Adipocyte (in vitro differentiated cells): Measurements from ENCODE around the gene ANP32D.
A peak's percentile ranks its signal among the peaks of the same experiment; 100 is the strongest.
"Not testable (repeated sequence)": the region's sequence is repeated elsewhere in the genome, so short reads cannot be mapped to it uniquely, and the experiment has no call there.

ENCODE experiments used
- DNase-seq: peaks from one replicate; pipeline ENCODE4 v3.0.0-alpha.2; 2015; ENCODE audit warnings: low read depth
- H3K27me3 ChIP-seq: replicated peaks from 2 replicates; pipeline ENCODE4 v1.7.0; 2013; ENCODE audit warnings: mild to moderate bottlenecking, low read length, moderate library complexity; ENCODE audit not compliant: control insufficient read depth, insufficient read depth
- H3K36me3 ChIP-seq: 2 replicates; pipeline ENCODE4 v1.7.0; 2013; ENCODE audit warnings: low read length, mild to moderate bottlenecking, moderate library complexity; ENCODE audit not compliant: control insufficient read depth, insufficient read depth, severe bottlenecking
- H3K4me1 ChIP-seq: 2 replicates; pipeline ENCODE4 v1.7.0; 2013; ENCODE audit warnings: mild to moderate bottlenecking, low read length, moderate library complexity; ENCODE audit not compliant: control insufficient read depth, insufficient read depth
- H3K4me3 ChIP-seq: 2 replicates; pipeline ENCODE4 v1.7.0; 2013; ENCODE audit warnings: mild to moderate bottlenecking, low read length, moderate library complexity
- H3K9ac ChIP-seq: 2 replicates; pipeline ENCODE4 v1.7.0; 2013; ENCODE audit warnings: mild to moderate bottlenecking, low read length, moderate library complexity
- H3K9me3 ChIP-seq: 2 replicates; pipeline ENCODE4 v1.7.0; 2013; ENCODE audit warnings: mild to moderate bottlenecking, low read length, moderate library complexity; ENCODE audit not compliant: control insufficient read depth

Gene ANP32D

GRCh38 chr12:48472259-48472658 lies at the start of gene ANP32D:
Gene ANP32D (plus strand): TSS chr12:48472559. CDS start chr12:48472665, 106 bp downstream.
- no peaks in the 10 kb centered on the region for H3K4me1 ChIP-seq
- H3K9me3 ChIP-seq: peaks cover 28% of the 10 kb centered on the region
- DNase-seq: no peak
- H3K4me3 ChIP-seq: no peak within 1 kb of the TSS
- no peaks in the 10 kb centered on the region for H3K27me3 ChIP-seq
- H3K36me3 ChIP-seq: no peaks in the 10 kb centered on the region
- no peak within 1 kb of the TSS for H3K9ac ChIP-seq

GRCh38 chr12:48423171-48423570 lies 49.2 kb upstream of the ANP32D start:
- Histone ChIP-seq H3K9ac (no peak overlapping the region), H3K4me3 (no peak overlapping the region), H3K4me1 (no peaks in the 10 kb centered on the region), H3K36me3 (no peaks in the 10 kb centered on the region), H3K27me3 (peaks cover under 1% of the 10 kb centered on the region), H3K9me3 (no peaks in the 10 kb centered on the region)
- no peak for DNase-seq

GRCh38 chr12:48424644-48425043 lies 47.7 kb upstream of the ANP32D start:
- H3K27me3 ChIP-seq: no peaks in the 10 kb centered on the region
- no peaks in the 10 kb centered on the region for H3K4me1 ChIP-seq
- H3K9me3 ChIP-seq: no peaks in the 10 kb centered on the region
- H3K4me3 ChIP-seq: no peak overlapping the region
- no peak overlapping the region for H3K9ac ChIP-seq
- no peak for DNase-seq
- H3K36me3 ChIP-seq: no peaks in the 10 kb centered on the region

- H3K27me3 ChIP-seq, H3K9me3 ChIP-seq, DNase-seq, H3K9ac ChIP-seq, H3K36me3 ChIP-seq, H3K4me3 ChIP-seq, H3K4me1 ChIP-seq: not testable (repeated sequence)
Observed at GRCh38 chr12:48434016-48434415, 38.3 kb upstream of the ANP32D start.

- H3K4me1 ChIP-seq: no peaks in the 10 kb centered on the region
- no peaks in the 10 kb centered on the region for H3K9me3 ChIP-seq
- H3K9ac ChIP-seq: no peak overlapping the region
- H3K4me3 ChIP-seq: no peak overlapping the region
- no peaks in the 10 kb centered on the region for H3K27me3 ChIP-seq
- no peaks in the 10 kb centered on the region for H3K36me3 ChIP-seq
- DNase-seq: no peak
Observed at GRCh38 chr12:48441069-48441468, 31.3 kb upstream of the ANP32D start.

DNA sequence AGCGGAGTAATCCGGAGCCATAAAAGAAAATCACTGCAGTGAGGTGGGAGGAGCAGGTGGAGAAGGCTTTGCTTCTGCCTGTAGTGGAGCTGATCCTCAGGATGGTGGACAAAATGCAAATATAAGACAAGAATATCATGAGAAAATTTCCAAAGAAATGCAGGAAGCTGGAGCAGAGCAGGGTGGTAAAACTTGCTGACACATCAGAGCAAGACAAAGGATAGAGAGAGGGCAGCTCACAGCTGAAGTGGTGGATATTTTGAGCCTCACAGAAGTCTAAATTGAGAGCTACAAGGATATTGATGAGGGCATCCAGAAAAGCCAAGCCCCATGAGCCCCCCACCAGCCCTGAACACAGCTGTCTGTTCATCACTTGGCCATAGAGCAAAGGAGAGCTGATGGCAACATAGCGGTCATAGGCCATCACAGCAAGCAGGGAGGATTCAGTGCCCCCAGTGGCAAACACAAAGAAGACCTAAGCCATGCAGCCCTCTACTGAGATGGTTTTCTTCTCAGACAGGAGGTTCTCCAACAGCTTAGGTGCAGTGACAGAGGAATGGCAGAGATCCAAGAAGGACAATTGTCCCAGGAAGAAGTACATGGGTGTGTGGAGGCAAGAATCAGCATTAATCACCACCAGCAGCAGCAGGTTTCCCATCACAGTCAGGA lies 30.0 kb upstream of the ANP32D start:
- H3K4me1 ChIP-seq: peaks cover 4% of the 10 kb centered on the region
- DNase-seq: no peak

GRCh38 chr12:48445538-48445937 lies 26.8 kb upstream of the ANP32D start:
- Histone ChIP-seq H3K4me3 (no peak overlapping the region), H3K4me1 (peaks cover 4% of the 10 kb centered on the region), H3K27me3 (no peaks in the 10 kb centered on the region), H3K9ac (no peak overlapping the region), H3K9me3 (peaks cover 9% of the 10 kb centered on the region), H3K36me3 (no peaks in the 10 kb centered on the region)
- no peak for DNase-seq

More for the DNA sequence above, 30.0 kb upstream of the ANP32D start:
- Histone ChIP-seq H3K27me3 (no peaks in the 10 kb centered on the region), H3K9me3 (no peaks in the 10 kb centered on the region), H3K9ac (no peak overlapping the region), H3K36me3 (no peaks in the 10 kb centered on the region), H3K4me3 (no peak overlapping the region)

DNA sequence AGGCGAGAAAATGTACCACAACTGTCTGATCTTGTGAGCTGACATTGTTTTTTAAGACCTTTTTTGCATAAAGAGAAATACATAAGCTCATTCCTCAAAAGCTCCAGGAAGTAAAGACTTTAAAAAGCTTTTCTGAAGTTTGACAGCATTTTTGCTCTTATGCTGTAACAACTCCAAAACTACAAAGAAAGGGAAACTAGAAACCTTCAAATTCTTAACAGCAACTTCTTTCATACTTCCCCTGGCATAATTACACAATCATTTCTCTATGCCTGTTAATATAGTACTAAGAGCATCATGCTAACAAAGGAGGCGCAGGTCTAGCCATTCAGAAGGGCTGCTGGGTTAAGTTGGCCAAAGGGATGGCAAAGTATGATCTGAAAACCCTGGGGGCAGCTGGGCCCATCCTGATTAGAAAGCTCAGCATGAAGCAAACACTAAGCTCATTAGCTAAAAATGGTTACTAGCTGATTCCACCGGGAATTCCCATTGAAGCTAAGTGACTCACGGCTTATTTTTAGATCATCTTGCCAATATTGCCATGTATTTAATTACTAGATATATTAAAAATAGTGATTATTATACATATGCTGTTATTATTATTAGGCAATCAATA lies 26.1 kb upstream of the ANP32D start:
- Histone ChIP-seq H3K4me3 (no peak overlapping the region), H3K9ac (no peak overlapping the region), H3K4me1 (peaks cover 4% of the 10 kb centered on the region), H3K27me3 (no peaks in the 10 kb centered on the region), H3K36me3 (no peaks in the 10 kb centered on the region), H3K9me3 (peaks cover 9% of the 10 kb centered on the region)
- DNase-seq: no peak

DNA sequence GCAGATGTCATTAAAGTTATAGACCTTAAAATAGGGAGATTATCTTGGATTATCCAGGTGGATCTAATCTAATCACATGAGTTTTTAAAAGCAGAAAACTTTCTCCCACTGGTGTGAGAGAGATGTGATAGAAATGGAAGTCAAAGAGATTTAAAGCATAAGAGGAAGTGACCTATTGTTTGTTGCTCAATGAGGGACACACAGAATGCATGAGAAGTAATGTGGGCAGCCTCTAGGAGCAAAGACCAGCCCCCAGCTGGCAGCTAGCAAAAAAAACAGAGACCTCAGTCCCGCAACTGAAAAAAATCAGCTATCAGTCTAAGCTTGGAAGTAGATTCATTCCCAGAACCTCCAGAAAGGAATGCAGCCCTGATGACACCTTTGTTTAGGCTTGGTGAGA lies 24.6 kb upstream of the ANP32D start:
- Histone ChIP-seq H3K36me3 (no peaks in the 10 kb centered on the region), H3K27me3 (no peaks in the 10 kb centered on the region), H3K4me3 (no peak overlapping the region), H3K9ac (no peak overlapping the region), H3K9me3 (peaks cover 9% of the 10 kb centered on the region), H3K4me1 (peaks cover 4% of the 10 kb centered on the region)
- no peak for DNase-seq

- H3K9me3 ChIP-seq: peaks cover 9% of the 10 kb centered on the region
- no peak for DNase-seq
- H3K27me3 ChIP-seq: no peaks in the 10 kb centered on the region
- H3K9ac ChIP-seq: no peak overlapping the region
- no peak overlapping the region for H3K4me3 ChIP-seq
- H3K4me1 ChIP-seq: peaks cover 2% of the 10 kb centered on the region
- no peaks in the 10 kb centered on the region for H3K36me3 ChIP-seq
Observed at GRCh38 chr12:48451372-48451771, 21.0 kb upstream of the ANP32D start.

GRCh38 chr12:48452961-48453360 lies 19.4 kb upstream of the ANP32D start:
- DNase-seq, H3K4me3 ChIP-seq, H3K4me1 ChIP-seq, H3K9me3 ChIP-seq, H3K27me3 ChIP-seq, H3K9ac ChIP-seq, H3K36me3 ChIP-seq: not testable (repeated sequence)

GRCh38 chr12:48454667-48455066 lies 17.7 kb upstream of the ANP32D start:
- H3K4me3 ChIP-seq: no peak overlapping the region
- H3K27me3 ChIP-seq: no peaks in the 10 kb centered on the region
- peaks cover 8% of the 10 kb centered on the region for H3K9me3 ChIP-seq
- no peaks in the 10 kb centered on the region for H3K36me3 ChIP-seq
- no peak overlapping the region for H3K9ac ChIP-seq
- peak; percentile 22 for DNase-seq
- no peaks in the 10 kb centered on the region for H3K4me1 ChIP-seq
